ENCODE measurements around the gene MAST4.
"Not testable (repeated sequence)": the region's sequence is repeated elsewhere in the genome, so short reads cannot be mapped to it uniquely, and the experiment has no call there.

MAST4 gene

DNA sequence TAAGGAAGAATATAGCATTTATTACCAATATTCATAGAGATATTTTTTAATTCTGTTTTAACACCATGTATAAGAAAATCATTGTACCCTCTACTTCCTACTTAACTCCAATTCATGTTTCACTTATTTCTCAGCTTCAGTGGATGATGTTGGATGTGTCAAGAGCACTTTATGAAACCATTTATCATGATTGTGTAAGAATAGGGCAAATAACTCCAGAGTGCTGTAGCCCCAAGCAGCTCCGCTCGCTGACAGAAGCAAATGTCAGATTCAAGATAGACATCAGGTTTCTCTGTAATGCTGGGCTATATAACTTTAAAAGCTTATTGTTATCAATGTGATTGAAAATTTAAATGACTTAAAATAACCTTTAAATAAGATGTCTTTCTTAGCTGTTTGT lies 50.4 kb downstream of the MAST4 start:
- no peak for DNase-seq (ENCODE audit: low spot score)

GRCh38 chr5:66647146-66647856 lies 51.1 kb downstream of the MAST4 start:
- no peak for DNase-seq (ENCODE audit: low spot score)

GRCh38 chr5:66652818-66653217 lies 56.6 kb downstream of the MAST4 start:
- DNase-seq (ENCODE audit: low spot score) = no peak

GRCh38 chr5:66653325-66653724 lies 57.1 kb downstream of the MAST4 start:
- no peak for DNase-seq (ENCODE audit: low spot score)

- peak; percentile 35 for DNase-seq (ENCODE audit: low spot score)
Measured at GRCh38 chr5:66655395-66656324, 59.5 kb downstream of the MAST4 start.

GRCh38 chr5:66658516-66658915 lies 62.3 kb downstream of the MAST4 start:
- DNase-seq (ENCODE audit: low spot score) = no peak

- DNase-seq (ENCODE audit: low spot score) = no peak
Measured at GRCh38 chr5:66659780-66660179, 63.6 kb downstream of the MAST4 start.

DNA sequence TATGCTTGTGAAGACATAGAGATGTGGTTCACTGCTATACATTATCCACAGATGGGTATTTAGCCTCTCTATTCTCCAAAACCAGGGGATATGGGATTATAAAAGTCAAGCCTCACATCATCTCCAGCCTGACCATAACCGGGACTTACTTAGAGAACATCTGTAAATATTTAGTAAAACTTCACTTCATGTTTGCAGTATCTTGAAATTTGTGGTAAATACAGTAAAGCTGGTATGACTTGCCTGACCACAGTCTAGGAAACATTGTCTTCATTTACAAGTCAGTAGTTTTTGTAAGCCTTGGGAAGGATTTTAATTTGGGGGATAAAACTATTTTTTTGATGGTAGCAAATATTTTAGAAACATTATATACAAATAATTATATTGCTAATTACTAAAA lies 64.2 kb downstream of the MAST4 start:
- DNase-seq (ENCODE audit: low spot score) = no peak

DNA sequence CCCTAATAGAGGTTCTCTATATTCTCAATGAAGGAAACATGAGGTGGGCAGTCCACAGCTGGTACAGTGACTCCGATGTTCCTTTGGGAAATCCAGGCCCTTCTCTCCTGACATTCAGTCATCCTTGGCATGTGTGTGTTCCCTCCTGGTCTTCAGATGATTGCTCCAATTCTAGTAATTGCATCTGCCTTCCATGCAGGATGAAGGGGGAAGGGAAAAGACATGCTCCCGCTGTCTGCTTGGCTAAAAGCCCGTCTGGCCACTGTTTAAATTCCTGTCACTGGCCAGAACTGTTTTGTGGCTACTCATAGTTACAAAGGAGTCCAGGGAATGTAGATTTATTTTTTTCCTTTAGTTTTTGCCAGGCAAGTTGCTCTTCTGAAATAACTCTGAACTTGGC lies 65.0 kb downstream of the MAST4 start:
- peak; percentile 32 for DNase-seq (ENCODE audit: low spot score)

- DNase-seq (ENCODE audit: low spot score) = no peak
Measured at GRCh38 chr5:66666778-66667177, 70.6 kb downstream of the MAST4 start.

GRCh38 chr5:66669086-66669861 lies 73.1 kb downstream of the MAST4 start:
- DNase-seq (ENCODE audit: low spot score) = no peak

- no peak for DNase-seq (ENCODE audit: low spot score)
Measured at GRCh38 chr5:66669862-66670195, 73.6 kb downstream of the MAST4 start.

- no peak for DNase-seq (ENCODE audit: low spot score)
Measured at GRCh38 chr5:66671305-66671704, 75.1 kb downstream of the MAST4 start.

DNA sequence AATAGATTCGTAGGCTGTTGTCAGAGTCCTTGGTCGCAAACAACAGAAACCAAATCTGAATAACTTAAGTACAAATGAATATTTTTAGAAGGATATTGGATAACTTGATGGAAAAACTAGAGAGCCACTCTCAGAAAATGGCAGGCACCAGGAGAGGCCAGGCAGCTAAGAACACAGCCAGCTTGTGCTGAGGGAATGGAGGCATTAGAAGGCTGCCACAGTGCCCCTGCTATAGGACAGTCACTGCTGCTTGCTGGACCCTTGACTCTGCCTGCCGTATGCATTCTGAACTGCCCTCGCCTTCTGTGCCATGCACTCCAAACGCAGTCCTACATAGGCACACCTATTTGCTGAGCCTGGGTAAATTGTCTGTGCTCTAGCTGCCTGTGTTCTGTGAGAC lies 78.6 kb downstream of the MAST4 start:
- no peak for DNase-seq (ENCODE audit: low spot score)

DNA sequence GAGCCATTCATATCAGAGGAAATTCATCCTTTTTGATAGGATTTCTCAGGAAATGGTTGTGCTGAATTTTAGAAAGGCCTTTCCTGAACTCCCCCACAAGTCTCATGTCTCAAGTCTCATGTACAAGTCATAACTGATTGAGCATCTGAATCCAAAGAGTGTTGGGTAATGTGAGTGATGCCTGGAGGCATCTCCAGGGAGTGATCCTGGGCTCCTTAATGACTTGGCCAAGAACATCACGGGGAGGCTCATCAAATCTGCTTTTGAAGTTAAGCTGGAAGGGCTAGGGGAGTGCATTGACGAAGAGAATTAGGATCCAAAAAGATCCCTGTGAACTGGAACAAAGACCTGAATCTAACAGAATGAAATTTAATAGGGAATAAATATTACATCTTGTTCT lies 79.2 kb downstream of the MAST4 start:
- no peak for DNase-seq (ENCODE audit: low spot score)

- peak; percentile 14 for DNase-seq (ENCODE audit: low spot score)
Measured at GRCh38 chr5:66680221-66680620, 84.0 kb downstream of the MAST4 start.

DNA sequence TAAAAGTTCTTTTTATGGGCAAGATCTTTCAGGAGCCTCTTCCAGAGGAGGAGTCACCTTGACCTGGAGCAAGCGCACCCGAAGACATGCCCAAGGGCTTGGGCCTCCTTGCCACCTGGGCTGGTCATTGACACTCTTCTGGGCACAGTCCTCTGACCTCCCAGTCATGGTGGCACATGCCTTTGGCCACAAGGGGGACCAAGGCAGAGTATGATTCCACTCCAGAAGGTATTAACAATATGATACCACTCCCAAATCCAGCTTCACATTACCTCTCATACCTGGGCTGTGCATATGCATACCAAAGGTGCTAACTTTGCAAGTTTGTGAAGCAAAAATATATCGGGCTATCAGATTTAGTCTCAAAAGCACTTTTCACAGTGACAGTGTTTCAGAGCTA lies 84.6 kb downstream of the MAST4 start:
- DNase-seq (ENCODE audit: low spot score) = no peak

DNA sequence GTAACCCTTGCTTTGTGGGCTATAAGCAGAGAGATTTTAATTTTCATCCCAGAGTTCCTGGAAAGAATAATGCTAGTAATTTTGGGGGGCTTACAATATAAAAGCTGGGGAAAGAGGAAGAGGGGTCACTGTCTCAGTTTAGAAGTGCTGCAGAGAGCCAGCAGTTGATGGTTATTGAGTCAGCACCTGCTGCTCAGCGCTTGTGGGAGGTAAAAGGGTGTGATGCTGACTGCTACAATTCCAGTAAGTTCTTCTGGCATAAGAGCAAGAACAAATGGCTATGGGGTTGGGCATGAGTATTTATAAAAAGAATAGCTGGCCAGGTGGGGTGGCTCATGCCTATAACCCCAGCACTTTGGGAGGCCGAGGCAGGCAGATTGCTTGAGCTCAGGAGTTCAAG lies 88.5 kb downstream of the MAST4 start:
- no peak for DNase-seq (ENCODE audit: low spot score)

- DNase-seq (ENCODE audit: low spot score) = no peak
Measured at GRCh38 chr5:66689522-66690220, 93.5 kb downstream of the MAST4 start.

- DNase-seq (ENCODE audit: low spot score) = no peak
Measured at GRCh38 chr5:66694036-66694435, 97.8 kb downstream of the MAST4 start.

- not testable (repeated sequence) for DNase-seq (ENCODE audit: low spot score)
Measured at GRCh38 chr5:66695840-66696239, 99.6 kb downstream of the MAST4 start.

All from Ammon's horn (tissue), 1 donor.